Subcutaneous preadipocyte (primary cell): ENCODE results near the gene KIF5C. TPM values are rescaled to one million over a fixed set of nuclear protein-coding genes. Genes with fewer than 3 reads are reported as not detected.

Experiments used
- small RNA-seq: library from RNA; depleted of rRNA; stranded (forward); fragments of <200 nt; gene quantifications from one replicate; pipeline ENCODE3, GENCODE V24; 2012
- total RNA-seq: library from RNA; depleted of rRNA; stranded (reverse); fragments of >200 nt; gene quantifications from 2 replicates; pipeline ENCODE4 v1.2.3, GENCODE V29; 2012

The KIF5C gene
- under 0.01 and 0.20 TPM in 2 replicates for total RNA-seq

GRCh38 chr2:148874868-148875341, at the start of gene KIF5C:
KIF5C (plus strand) TSS chr2:148875227; CDS start chr2:148875618, 391 bp downstream.

GRCh38 chr2:149038442-149039212, 163.6 kb downstream of the KIF5C start, which contains the start of gene LYPD6B:
LYPD6B (plus strand) TSS chr2:149038699; CDS start chr2:149130949, 92,250 bp downstream.

Small RNA genes within 50 kb of the gene (small RNA-seq; reads per million reads assigned to genes)
- gene RNU2-9P = 0.16 reads per million
- gene UBBP3 = not detected

Other genes with a start within 250 kb of the KIF5C start
- gene EPC2, start 230.5 kb upstream of the KIF5C start, total RNA-seq = 15.4 and 20.1 TPM in 2 replicates
- not detected in 2 replicates for gene LYPD6B, start 163.5 kb downstream of the KIF5C start, total RNA-seq